Astrocyte (in vitro differentiated cells and primary cell): Measurements from ENCODE around the gene TRMT10A. TPM values are rescaled to one million over a fixed set of nuclear protein-coding genes. Genes with fewer than 3 reads are reported as not detected.

ENCODE experiments used
- DNase-seq: peaks from one replicate; pipeline ENCODE4 v3.0.0-alpha.2; 2010; ENCODE audit warnings: low read depth
- FAIRE-seq: peaks from 2 replicates; lab custom pipeline; 2011; peaks lifted over from hg19 to GRCh38; lab: Jason Lieb, UNC
- H2AFZ ChIP-seq: 2 replicates; pipeline ENCODE4 v1.6.0; 2012; ENCODE audit warnings: low read depth, low read length, inconsistent platforms
- H3K27ac ChIP-seq: 2 replicates; pipeline ENCODE4 v1.5.1; 2011; ENCODE audit warnings: low read depth, low read length, inconsistent platforms
- H3K27me3 ChIP-seq: 2 replicates; pipeline ENCODE4 v1.6.0; 2011; ENCODE audit warnings: low read length, inconsistent platforms; ENCODE audit not compliant: insufficient read depth
- H3K36me3 ChIP-seq: 2 replicates; pipeline ENCODE4 v1.5.1; 2011; ENCODE audit warnings: low read length, inconsistent platforms; ENCODE audit not compliant: insufficient read depth
- H3K4me1 ChIP-seq: 2 replicates; pipeline ENCODE4 v1.5.1; 2011; ENCODE audit warnings: low read length, inconsistent platforms; ENCODE audit not compliant: insufficient read depth
- H3K4me2 ChIP-seq: 2 replicates; pipeline ENCODE4 v1.6.0; 2012; ENCODE audit warnings: low read length, inconsistent platforms
- H3K4me3 ChIP-seq: 2 replicates; pipeline ENCODE4 v1.5.1; 2011; ENCODE audit warnings: low read depth, mild to moderate bottlenecking, low read length, inconsistent platforms; ENCODE audit not compliant: insufficient read depth
- H3K79me2 ChIP-seq: 2 replicates; pipeline ENCODE4 v1.6.0; 2012; ENCODE audit warnings: mild to moderate bottlenecking, low read length, inconsistent platforms; ENCODE audit not compliant: insufficient read depth
- H3K9ac ChIP-seq: 2 replicates; pipeline ENCODE4 v1.6.0; 2012; ENCODE audit warnings: mild to moderate bottlenecking, low read length, inconsistent platforms
- H3K9me3 ChIP-seq: 2 replicates; pipeline ENCODE4 v1.5.1; 2012; ENCODE audit warnings: low read depth, mild to moderate bottlenecking, low read length, inconsistent platforms; ENCODE audit not compliant: insufficient read depth
- H4K20me1 ChIP-seq: 2 replicates; pipeline ENCODE4 v1.6.0; 2012; ENCODE audit warnings: low read length, inconsistent platforms; ENCODE audit not compliant: insufficient read depth
- H3K27ac Mint-ChIP-seq: one replicate; pipeline ENCODE4 v1.8.0; 2021; ENCODE audit warnings: mild to moderate bottlenecking, mixed read lengths; ENCODE audit not compliant: unreplicated experiment
- H3K27me3 Mint-ChIP-seq: one replicate; pipeline ENCODE4 v1.8.0; 2021; ENCODE audit warnings: low read depth, mixed read lengths; ENCODE audit not compliant: unreplicated experiment
- H3K36me3 Mint-ChIP-seq: one replicate; pipeline ENCODE4 v1.8.0; 2021; ENCODE audit warnings: low read depth, mixed read lengths; ENCODE audit not compliant: unreplicated experiment
- H3K4me1 Mint-ChIP-seq: one replicate; pipeline ENCODE4 v1.8.0; 2021; ENCODE audit warnings: low read depth, mixed read lengths; ENCODE audit not compliant: unreplicated experiment
- H3K4me3 Mint-ChIP-seq: one replicate; pipeline ENCODE4 v1.8.0; 2021; ENCODE audit warnings: mild to moderate bottlenecking, moderate library complexity, mixed read lengths; ENCODE audit not compliant: unreplicated experiment
- H3K9me3 Mint-ChIP-seq: one replicate; pipeline ENCODE4 v1.8.0; 2021; ENCODE audit warnings: mild to moderate bottlenecking, mixed read lengths; ENCODE audit not compliant: unreplicated experiment
- CTCF ChIP-seq: IDR thresholded peaks from 2 replicates; pipeline ENCODE4 v1.5.1; 2011; ENCODE audit warnings: low read depth, mild to moderate bottlenecking, inconsistent platforms, low read length, moderate library complexity; ENCODE audit not compliant: insufficient read depth
- EZH2 ChIP-seq: IDR thresholded peaks from 2 replicates; pipeline ENCODE4 v1.6.1; 2012; ENCODE audit warnings: mild to moderate bottlenecking, low read length, inconsistent platforms; ENCODE audit not compliant: insufficient read depth
- total RNA-seq: library from RNA; stranded (reverse); gene quantifications from 2 replicates; pipeline ENCODE4 v1.2.1, GENCODE V29; 2021

TRMT10A gene
- total RNA-seq, 1 donor from 2014 or later = 11.8 TPM

GRCh38 chr4:99606716-99607115 is 42.9 kb upstream of the TRMT10A start:
- Mint-ChIP-seq H3K36me3 (no peaks in the 10 kb centered on the region), H3K9me3 (no peaks in the 10 kb centered on the region), H3K27ac (no peak overlapping the region), H3K27me3 (peaks cover 2% of the 10 kb centered on the region), H3K4me1 (no peaks in the 10 kb centered on the region), H3K4me3 (no peak overlapping the region)
- FAIRE-seq (no peak), DNase-seq (no peak)
- Histone ChIP-seq H3K4me1 (no peaks in the 10 kb centered on the region), H3K9me3 (no peaks in the 10 kb centered on the region), H3K4me3 (no peak overlapping the region), H2AFZ (no peak overlapping the region), H3K27ac (no peak overlapping the region), H3K36me3 (no peaks in the 10 kb centered on the region), H4K20me1 (no peaks in the 10 kb centered on the region), H3K9ac (no peak overlapping the region), H3K4me2 (no peak overlapping the region), H3K27me3 (no peaks in the 10 kb centered on the region), H3K79me2 (no peaks in the 10 kb centered on the region)
- TF ChIP-seq CTCF (no peak), EZH2 (no peak)

GRCh38 chr4:99594818-99595217 is 31.0 kb upstream of the TRMT10A start:
- H3K4me2 ChIP-seq = no peak overlapping the region
- no peaks in the 10 kb centered on the region for H3K27me3 ChIP-seq
- Mint-ChIP-seq H3K27me3 (no peaks in the 10 kb centered on the region), H3K27ac (no peak overlapping the region), H3K4me3 (no peak overlapping the region), H3K4me1 (no peaks in the 10 kb centered on the region), H3K36me3 (no peaks in the 10 kb centered on the region), H3K9me3 (no peaks in the 10 kb centered on the region)
- H3K79me2 ChIP-seq = no peaks in the 10 kb centered on the region
- TF ChIP-seq CTCF = no peak
- no peak for TF ChIP-seq EZH2
- no peak overlapping the region for H3K4me3 ChIP-seq
- no peak for FAIRE-seq
- H3K9me3 ChIP-seq = no peaks in the 10 kb centered on the region
- no peak overlapping the region for H3K9ac ChIP-seq
- no peaks in the 10 kb centered on the region for H3K36me3 ChIP-seq
- H2AFZ ChIP-seq = no peak overlapping the region
- no peak overlapping the region for H3K27ac ChIP-seq
- DNase-seq = no peak
- H3K4me1 ChIP-seq = no peaks in the 10 kb centered on the region
- H4K20me1 ChIP-seq = no peaks in the 10 kb centered on the region

GRCh38 chr4:99593781-99594641 is 30.2 kb upstream of the TRMT10A start:
- H3K4me3 Mint-ChIP-seq = no peak overlapping the region
- Histone ChIP-seq H3K4me2 (no peak overlapping the region), H3K4me3 (no peak overlapping the region), H4K20me1 (no peaks in the 10 kb centered on the region), H3K36me3 (no peaks in the 10 kb centered on the region), H3K27me3 (no peaks in the 10 kb centered on the region), H2AFZ (no peak overlapping the region), H3K79me2 (no peaks in the 10 kb centered on the region), H3K27ac (no peak overlapping the region), H3K9me3 (no peaks in the 10 kb centered on the region), H3K4me1 (no peaks in the 10 kb centered on the region), H3K9ac (no peak overlapping the region)
- no peaks in the 10 kb centered on the region for H3K4me1 Mint-ChIP-seq
- DNase-seq (no peak), FAIRE-seq (no peak)
- no peaks in the 10 kb centered on the region for H3K36me3 Mint-ChIP-seq
- TF ChIP-seq EZH2 (no peak), CTCF (no peak)
- H3K9me3 Mint-ChIP-seq = no peaks in the 10 kb centered on the region
- no peak overlapping the region for H3K27ac Mint-ChIP-seq
- no peaks in the 10 kb centered on the region for H3K27me3 Mint-ChIP-seq
